Right lobe of liver (tissue), 6 donors: ENCODE data around the gene RSRC1. TPM values are rescaled to one million over a fixed set of nuclear protein-coding genes. Genes with fewer than 3 reads are reported as not detected.
"Not testable (repeated sequence)": the region's sequence is repeated elsewhere in the genome, so short reads cannot be mapped to it uniquely, and the experiment has no call there.

Experiments
- ATAC-seq, 4 donors: fragments of 200-7000 bp; cut with Tn5 transposase; one replicate each; pipeline ENCODE4 v1.9.1; 2020; ENCODE audit warnings: mild to moderate bottlenecking in 4 of 4, moderate library complexity in 4 of 4
- DNase-seq, 3 donors: peaks; one replicate each; pipeline ENCODE4 v3.0.0-alpha.2; 2020
- H3K27ac ChIP-seq, 3 donors: fragments of 200-600 bp; one replicate each; pipeline ENCODE4 v1.8.0; 2022
- H3K27me3 ChIP-seq, 2 donors: fragments of 200-600 bp; one replicate each; pipeline ENCODE4 v1.8.0; 2022
- H3K36me3 ChIP-seq, 4 donors: fragments of 200-600 bp; sonication (generic) in 1 of 4; one replicate each; pipeline versions ENCODE4 v1.5.1 to v1.8.0; 2017 to 2022; ENCODE audit warnings: control low read depth in 1 of 4
- H3K4me1 ChIP-seq, 4 donors: fragments of 200-600 bp; sonication (generic) in 1 of 4; one replicate each; pipeline versions ENCODE4 v1.5.1 to v1.8.0; 2017 to 2022; ENCODE audit warnings: control low read depth in 1 of 4
- H3K4me3 ChIP-seq, 3 donors: fragments of 200-600 bp; one replicate each; pipeline ENCODE4 v1.8.0; 2022
- H3K9me3 ChIP-seq, 4 donors: fragments of 200-600 bp; sonication (generic) in 1 of 4; one replicate each; pipeline versions ENCODE4 v1.5.1 to v1.8.0; 2017 to 2022; ENCODE audit warnings: control low read depth in 1 of 4
- POLR2A ChIP-seq: fragments of 450-650 bp; IDR thresholded peaks from one replicate; pipeline ENCODE4 v1.6.1; 2017; ENCODE audit warnings: antibody characterized with exemption, mild to moderate bottlenecking
- WGBS: methylation state at CpG from one replicate; pipeline ENCODE4 v1.1.6; 2018; ENCODE audit warnings: low coverage, low lambda C conversion rate; ENCODE audit not compliant: insufficient coverage; ENCODE audit errors: missing lambda C conversion rate; 5-methylcytosine and 5-hydroxymethylcytosine counted together
- intact Hi-C, 2 donors: fragments of 100-400 bp; cut with DNase I; formaldehyde crosslinking; loops; one replicate each; pipeline versions ENCODE4 v1.11.2 to v1.14.1; 2022
- total RNA-seq, 6 experiments: library from RNA; depleted of rRNA in 2 of 6; stranded (reverse); fragments of >200 nt in 2 of 6; fragmentation: NEBNext Ultra II Directional in 3 of 6; extraction: Animal tissue kit (Norgen Biotek cat#: 25700) in 3 of 6; gene quantifications; one replicate each; pipeline versions ENCODE4 v1.1.0 to v1.2.4, GENCODE V29; 2016 to 2023
- TF ChIP-seq, protein P1 (sequence below), 4 donors: fragments of 200-600 bp in 3 of 4; fragments of 450-650 bp in 1 of 4; IDR thresholded peaks; one replicate each; pipeline versions ENCODE4 v1.5.1 to v1.8.0; 2016 to 2022; ENCODE audit warnings: antibody characterized with exemption in 4 of 4, mild to moderate bottlenecking in 2 of 4
- donor health status: DM: no; HTN: yes; CAD: no.
- donor health status: DM: no; HTN: no; CAD: no.
- donor health status: DM: no; HTN: no; CAD: no.
- donor health status: DM: no; HTN: yes; CAD: no.
- donor health status: DM: no; HTN: yes; CAD: no.

RSRC1 gene
- total RNA-seq, 6 experiments from 2014 or later = 10.8 to 22.1 (median 11.7) TPM

GRCh38 chr3:158109295-158109803, 540 bp upstream of the RSRC1 start:
- no peaks in the 10 kb centered on the region for H3K36me3 ChIP-seq
- intact Hi-C loops = no loop called here
- DNase-seq (no peak), ATAC-seq (peak in 1 of 4 donors; percentile 5)
- H3K9me3 ChIP-seq = no peaks in the 10 kb centered on the region
- no peak for TF ChIP-seq POLR2A
- TF ChIP-seq, protein P1, sequence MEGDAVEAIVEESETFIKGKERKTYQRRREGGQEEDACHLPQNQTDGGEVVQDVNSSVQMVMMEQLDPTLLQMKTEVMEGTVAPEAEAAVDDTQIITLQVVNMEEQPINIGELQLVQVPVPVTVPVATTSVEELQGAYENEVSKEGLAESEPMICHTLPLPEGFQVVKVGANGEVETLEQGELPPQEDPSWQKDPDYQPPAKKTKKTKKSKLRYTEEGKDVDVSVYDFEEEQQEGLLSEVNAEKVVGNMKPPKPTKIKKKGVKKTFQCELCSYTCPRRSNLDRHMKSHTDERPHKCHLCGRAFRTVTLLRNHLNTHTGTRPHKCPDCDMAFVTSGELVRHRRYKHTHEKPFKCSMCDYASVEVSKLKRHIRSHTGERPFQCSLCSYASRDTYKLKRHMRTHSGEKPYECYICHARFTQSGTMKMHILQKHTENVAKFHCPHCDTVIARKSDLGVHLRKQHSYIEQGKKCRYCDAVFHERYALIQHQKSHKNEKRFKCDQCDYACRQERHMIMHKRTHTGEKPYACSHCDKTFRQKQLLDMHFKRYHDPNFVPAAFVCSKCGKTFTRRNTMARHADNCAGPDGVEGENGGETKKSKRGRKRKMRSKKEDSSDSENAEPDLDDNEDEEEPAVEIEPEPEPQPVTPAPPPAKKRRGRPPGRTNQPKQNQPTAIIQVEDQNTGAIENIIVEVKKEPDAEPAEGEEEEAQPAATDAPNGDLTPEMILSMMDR (IDR thresholded peaks at IDR 0.05) = no peak
- peaks cover 0 to 20% (median 2%) of the 10 kb centered on the region in 4 donors for H3K4me1 ChIP-seq
- no peak overlapping the region for H3K27ac ChIP-seq
- peak overlapping the region; percentile 86 to 92 (median 88) for H3K4me3 ChIP-seq
- 4% methylated on average over 9 of the region's 9 CpGs for WGBS
- peaks cover 0 to 18% of the 10 kb centered on the region in 2 donors for H3K27me3 ChIP-seq

- H3K4me1 ChIP-seq = peaks cover 0 to 17% (median 2%) of the 10 kb centered on the region in 4 donors
- WGBS = 1% methylated on average over 4 of the region's 4 CpGs
- ATAC-seq (no peak), DNase-seq (no peak)
- peak overlapping the region; percentile 86 to 92 (median 88) for H3K4me3 ChIP-seq
- peaks cover 0 to 13% of the 10 kb centered on the region in 2 donors for H3K27me3 ChIP-seq
- intact Hi-C loops = no loop called here
- no peaks in the 10 kb centered on the region for H3K9me3 ChIP-seq
- H3K36me3 ChIP-seq = no peaks in the 10 kb centered on the region
- TF ChIP-seq, protein P1 (IDR thresholded peaks at IDR 0.05) = no peak
- TF ChIP-seq POLR2A = no peak
- H3K27ac ChIP-seq = peak overlapping the region in 2 of 3 donors; percentile 50 to 62
Measured at GRCh38 chr3:158110658-158111018, 749 bp downstream of the RSRC1 start.

- intact Hi-C loops = no loop called here
- no peaks in the 10 kb centered on the region for H3K9me3 ChIP-seq
- ATAC-seq (no peak), DNase-seq (no peak)
- TF ChIP-seq POLR2A = no peak
- TF ChIP-seq, protein P1 (IDR thresholded peaks at IDR 0.05) = no peak
- peaks cover 0 to 12% of the 10 kb centered on the region in 2 donors for H3K27me3 ChIP-seq
- no peak overlapping the region for H3K27ac ChIP-seq
- H3K4me1 ChIP-seq = peaks cover 0 to 12% (median 2%) of the 10 kb centered on the region in 4 donors
- H3K36me3 ChIP-seq = no peaks in the 10 kb centered on the region
- H3K4me3 ChIP-seq = no peak overlapping the region
- WGBS = 78% methylated on average over 2 of the region's 2 CpGs
Measured at GRCh38 chr3:158111861-158112260, 2.0 kb downstream of the RSRC1 start.

DNA sequence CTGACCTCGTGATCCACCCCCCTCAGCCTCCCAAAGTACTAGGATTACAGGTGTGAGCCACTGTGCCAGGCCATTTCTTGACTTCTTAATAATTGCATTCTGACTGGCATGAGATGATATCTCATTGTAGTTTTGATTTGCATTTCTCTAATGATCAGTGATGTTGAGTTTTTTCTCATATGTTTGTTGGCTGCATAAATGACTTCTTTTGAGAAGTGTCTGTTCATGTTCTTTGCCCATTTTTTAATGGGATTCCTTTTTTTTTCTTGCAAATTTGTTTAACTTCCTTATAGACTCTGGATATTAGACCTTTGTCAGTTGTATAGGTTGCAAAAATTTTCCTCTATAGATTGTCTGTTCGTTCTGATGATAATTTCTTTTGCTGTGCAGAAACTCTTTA, 3.7 kb downstream of the RSRC1 start:
- H3K27ac ChIP-seq, DNase-seq, H3K36me3 ChIP-seq, ATAC-seq, H3K27me3 ChIP-seq, H3K9me3 ChIP-seq, H3K4me3 ChIP-seq, intact Hi-C loops: not testable (repeated sequence)
- H3K4me1 ChIP-seq = peaks cover 0 to 12% (median 2%) of the 10 kb centered on the region in 4 donors
- 92% methylated on average over 2 of the region's 2 CpGs for WGBS

DNA sequence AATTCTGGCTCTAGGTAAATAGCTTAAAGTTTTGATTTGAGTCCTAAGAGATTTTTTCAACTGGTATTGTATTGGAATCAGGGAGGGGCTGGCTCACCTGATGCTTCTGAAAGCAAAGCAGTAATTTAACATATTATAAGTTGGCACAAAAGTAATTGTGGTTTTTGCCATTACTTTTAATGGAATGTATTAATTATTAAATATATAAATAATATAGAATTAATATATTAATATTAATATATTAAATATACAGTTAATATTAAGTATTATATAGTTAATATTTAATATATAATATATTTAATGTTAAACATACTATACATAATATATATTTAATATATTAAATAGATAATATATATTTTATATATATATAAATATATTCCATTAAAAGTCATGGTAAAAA, 10.4 kb downstream of the RSRC1 start:
- no peak for ATAC-seq
- no peak for TF ChIP-seq POLR2A
- TF ChIP-seq, protein P1 (IDR thresholded peaks at IDR 0.05) = no peak
- no peak for DNase-seq

More for the DNA sequence above, 10.4 kb downstream of the RSRC1 start:
- Histone ChIP-seq H3K36me3 (peaks cover 0 to 4% (median 0%) of the 10 kb centered on the region in 4 donors), H3K27ac (no peak overlapping the region), H3K27me3 (no peaks in the 10 kb centered on the region), H3K4me3 (no peak overlapping the region), H3K9me3 (no peaks in the 10 kb centered on the region), H3K4me1 (no peaks in the 10 kb centered on the region)
- intact Hi-C loops = no loop called here
